Inflammatory macrophage treated with lipopolysaccharide for 4 hours (primary cell): ENCODE results near the gene OLFML2B.
"Not testable (repeated sequence)": the region's sequence is repeated elsewhere in the genome, so short reads cannot be mapped to it uniquely, and the experiment has no call there.

Experiments
- DNase-seq: peaks from one replicate; pipeline ENCODE4 v3.0.0-alpha.2; 2020

The OLFML2B gene

DNA sequence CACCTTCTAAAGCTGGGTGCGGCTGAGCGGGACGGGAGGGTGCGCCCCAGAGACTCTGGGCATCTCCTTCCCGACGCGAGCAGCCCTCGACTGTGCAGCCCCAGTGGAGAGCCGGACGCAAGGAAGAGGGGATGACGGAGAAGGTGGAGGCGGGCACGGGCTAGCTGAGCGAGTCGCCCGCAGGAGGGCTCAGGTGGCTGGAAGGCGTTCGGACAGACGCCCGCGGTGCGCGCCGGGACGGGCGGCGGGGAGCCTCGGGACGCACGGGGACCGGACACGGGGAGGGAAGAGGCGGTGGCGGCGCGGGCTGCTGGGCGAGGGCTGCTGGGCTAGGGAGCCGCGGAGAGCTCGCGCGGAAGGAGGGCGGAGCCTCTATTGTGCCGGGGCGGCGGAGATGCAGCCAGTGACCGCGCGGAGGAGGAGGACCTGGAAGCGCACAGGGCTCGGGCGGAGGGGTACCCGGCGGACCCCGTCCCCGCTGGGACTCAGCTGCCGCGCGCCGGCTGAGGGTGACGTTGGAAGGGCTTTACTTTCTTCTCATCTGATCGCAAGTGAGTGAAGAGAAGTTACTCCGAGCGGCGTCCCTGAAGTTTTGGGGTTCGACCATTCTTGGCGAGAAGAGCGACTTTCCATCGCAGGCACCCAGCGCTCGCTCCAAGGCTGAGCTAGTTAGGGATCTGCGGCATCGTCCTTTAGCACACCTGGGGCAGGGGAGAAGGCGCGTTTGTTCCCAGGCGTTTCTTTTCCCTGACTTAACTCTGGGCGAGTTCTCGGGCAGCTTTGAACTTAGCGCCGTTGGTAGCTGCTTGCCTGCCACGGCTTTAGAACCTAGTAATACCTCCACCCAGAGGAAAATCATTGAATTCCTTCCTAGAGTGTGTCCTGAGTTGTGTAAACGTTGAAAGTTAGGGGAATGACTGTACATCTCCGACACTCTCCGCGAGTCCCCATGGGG lies at the start of gene OLFML2B:
OLFML2B (minus strand) TSS at position 323 of the 955 bp plus-strand sequence. CDS start 439 bp downstream, outside the sequence.
- peak; percentile 53 for DNase-seq

DNA sequence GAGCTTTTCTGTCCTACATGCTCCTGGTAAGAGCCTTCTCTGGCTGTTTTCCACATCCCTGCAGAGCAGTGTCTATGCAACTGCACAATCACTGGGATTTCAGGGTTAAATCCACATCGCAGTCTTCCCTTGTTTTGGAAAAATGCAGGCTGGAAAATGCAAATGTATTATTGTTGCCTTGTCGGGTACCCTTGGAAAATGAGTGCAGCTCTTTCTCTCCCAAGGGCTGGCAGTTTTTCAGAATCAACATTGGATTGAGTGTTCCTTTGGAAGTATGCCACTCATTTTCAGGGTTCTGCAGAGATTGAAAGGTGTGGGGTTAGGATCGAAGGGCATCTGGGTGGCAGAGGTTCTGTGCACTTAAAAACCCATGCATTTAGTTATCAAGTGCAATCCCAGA lies 49.1 kb upstream of the OLFML2B start:
- DNase-seq, result no peak

DNA sequence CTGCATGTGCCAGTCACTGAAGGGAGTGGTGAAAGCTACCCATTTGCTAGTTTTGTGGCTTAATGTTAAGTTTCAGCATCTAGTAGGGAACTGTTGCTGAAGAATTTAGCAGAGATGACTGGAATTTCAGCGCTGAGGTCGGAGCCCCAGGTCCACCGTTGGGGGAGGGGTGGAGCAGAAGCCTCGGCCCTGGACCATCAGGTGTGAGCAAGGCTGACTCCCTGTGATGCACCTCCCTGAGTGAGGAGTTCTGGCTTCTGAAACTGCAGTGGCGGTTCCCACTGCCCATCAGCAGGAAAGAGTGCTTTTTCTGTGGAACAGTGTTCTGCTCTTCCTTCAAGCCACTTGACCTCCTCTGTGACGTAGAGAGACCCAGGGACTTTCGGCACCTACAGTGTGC lies 47.2 kb upstream of the OLFML2B start:
- no peak for DNase-seq

DNA sequence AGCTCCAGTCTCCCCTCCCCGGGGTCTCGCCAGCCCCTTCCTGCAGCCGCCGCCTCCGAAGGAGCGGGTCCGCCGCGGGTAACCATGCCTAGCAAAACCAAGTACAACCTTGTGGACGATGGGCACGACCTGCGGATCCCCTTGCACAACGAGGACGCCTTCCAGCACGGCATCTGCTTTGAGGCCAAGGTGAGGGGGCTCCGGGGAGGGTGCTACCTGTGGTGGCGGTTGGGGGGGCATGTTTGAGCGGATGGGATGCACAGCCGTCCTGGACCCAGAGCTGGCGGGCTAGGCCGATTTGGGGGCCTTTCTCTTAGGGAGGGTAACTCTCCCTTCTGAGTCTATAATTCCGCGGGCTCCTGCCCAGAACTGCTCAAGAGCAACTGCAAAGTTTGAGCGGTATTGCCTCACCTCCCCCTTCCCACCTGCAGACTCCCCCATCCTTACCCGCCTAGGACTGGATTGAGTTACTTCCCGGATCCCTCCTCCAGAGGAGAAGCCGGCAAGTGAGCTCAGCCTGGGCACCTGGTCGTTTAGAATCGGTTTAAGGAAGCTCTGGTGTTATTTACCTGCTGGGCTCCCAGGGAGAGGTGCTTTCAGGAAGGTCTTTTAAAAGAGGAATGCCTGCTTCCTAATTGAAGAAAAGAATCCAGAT lies 46.6 kb upstream of the OLFML2B start:
- no peak for DNase-seq

DNA sequence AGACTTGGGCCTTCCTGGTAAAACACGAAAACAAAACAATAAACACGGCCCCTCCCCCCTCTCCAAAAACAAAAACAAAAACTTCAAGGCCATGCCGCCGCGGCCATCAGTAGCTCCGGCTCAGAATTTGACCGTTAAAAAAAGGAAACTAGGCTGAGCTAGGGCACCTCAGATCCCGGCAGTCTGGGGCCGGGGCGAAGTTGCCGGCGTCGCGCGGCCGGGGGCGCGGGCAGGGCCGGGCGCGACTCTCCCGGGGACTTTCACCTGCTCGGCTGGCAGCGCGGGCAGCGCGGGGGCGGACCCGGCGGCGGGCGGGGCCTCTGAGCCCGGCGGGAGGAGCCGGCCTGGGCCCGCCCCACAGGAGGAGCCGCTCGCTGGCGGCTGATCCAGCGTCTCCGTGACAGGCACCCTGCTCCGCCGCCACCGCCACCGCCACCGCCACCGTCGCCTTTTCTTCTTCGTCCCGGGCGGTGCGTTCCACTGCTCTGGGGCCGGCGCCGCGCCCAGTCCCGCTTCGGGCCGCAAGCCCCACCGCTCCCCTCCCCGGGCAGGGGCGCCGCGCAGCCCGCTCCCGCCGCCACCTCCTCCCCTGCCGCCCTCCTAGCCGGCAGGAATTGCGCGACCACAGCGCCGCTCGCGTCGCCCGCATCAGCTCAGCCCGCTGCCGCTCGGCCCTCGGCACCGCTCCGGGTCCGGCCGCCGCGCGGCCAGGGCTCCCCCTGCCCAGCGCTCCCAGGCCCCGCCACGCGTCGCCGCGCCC lies 45.8 kb upstream of the OLFML2B start, which contains the start of gene NOS1AP:
NOS1AP (plus strand) TSS at position 358 of the 760 bp plus-strand sequence. CDS start 487 bp downstream, outside the sequence.
- DNase-seq, result peak; percentile 76

DNA sequence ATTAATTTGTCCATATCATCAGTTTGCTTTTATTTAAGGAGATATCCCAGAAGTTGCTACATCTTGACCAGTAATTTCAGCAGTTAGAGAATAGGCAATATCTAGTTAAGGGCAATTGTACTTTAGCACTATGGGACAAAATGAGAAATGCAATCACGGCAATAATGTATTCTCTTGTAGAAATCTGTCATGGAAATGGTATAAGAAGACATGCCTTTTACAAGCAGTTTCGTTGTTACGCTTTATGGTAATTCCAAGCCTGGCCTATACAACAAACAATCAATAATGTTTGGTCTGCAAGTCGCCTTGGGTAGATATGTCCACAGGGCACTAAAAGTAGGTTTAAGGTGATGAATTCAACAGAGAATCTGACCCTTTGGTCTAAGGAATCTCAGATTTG lies 44.6 kb upstream of the OLFML2B start:
- no peak for DNase-seq

DNA sequence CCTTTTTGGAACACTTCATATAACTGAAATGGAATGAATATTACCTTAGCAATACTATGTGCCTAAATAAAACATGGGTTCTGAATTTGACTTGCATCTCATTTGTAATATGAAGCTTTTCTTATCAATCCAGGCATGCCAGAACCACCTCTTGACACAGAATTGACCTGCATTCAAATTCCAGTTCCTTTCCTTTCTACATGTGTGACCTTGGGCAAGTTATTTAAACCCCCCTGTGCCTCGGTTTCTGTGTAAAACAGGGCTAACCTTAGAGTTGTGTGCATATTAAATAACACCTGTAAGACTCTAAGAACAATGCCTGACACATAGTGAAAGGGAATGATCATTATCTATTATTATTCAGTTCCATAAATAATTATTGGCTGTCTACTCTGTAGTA lies 43.8 kb upstream of the OLFML2B start:
- no peak for DNase-seq

DNA sequence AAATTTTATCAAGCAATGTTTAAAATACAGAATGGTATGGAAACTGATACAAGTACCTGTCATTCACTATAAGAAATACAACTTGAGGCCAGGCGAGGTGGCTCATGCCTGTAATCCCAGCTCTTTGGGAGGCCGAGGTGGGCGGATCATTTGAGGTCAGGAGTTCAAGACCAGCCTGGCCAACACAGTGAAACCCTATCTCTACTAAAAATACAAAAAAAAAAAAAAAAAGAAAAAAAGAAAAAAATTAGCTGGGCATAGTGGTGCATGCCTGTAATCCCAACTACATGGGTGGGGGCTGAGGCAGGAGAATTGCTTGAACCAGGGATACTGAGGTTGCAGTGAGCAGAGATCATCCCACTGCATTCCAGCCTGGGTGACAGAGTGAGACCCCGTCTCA lies 43.2 kb upstream of the OLFML2B start:
- DNase-seq, result not testable (repeated sequence)

DNA sequence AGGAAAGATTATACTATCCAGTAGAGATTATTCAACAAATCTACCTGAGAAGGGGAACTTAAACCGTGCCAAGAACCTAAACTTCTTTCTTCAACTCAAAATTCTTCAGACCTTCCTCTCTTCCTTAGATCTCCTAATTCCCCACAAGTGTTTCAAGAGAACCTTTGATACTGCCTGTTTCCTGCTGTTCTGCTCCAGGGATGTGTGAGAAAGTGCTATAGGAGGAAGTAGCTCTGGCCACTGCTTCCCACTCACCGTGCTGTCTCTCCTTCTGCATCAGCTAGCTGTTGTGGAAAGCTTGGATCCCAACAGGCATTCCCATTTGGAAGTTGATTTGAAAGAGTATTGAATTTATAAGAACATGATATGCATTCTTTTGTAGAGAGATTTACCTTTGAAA lies 41.3 kb upstream of the OLFML2B start:
- peak; percentile 37 for DNase-seq

DNA sequence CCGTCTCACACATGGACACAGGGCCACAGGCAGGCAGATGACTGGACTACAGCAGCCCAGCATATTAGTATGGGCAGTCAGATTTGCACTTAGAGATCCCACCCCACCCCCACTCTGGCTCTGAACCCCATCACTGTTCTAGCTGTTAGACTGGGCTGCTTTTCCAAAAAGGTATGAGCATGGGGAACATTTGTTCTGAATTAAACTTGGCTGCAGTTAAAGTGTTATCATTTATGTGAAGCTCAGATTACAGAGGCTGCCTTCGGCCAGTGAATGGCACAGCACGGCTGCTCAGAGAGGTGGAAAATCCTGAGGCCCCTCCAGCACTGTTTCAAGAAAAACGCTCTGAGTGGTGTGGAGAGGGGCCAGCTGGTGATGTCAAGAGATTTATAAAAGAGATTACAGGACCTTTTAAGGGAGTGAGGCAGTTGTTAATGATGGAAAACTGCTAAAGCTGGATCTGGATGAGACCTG lies 38.9 kb upstream of the OLFML2B start:
- no peak for DNase-seq

DNA sequence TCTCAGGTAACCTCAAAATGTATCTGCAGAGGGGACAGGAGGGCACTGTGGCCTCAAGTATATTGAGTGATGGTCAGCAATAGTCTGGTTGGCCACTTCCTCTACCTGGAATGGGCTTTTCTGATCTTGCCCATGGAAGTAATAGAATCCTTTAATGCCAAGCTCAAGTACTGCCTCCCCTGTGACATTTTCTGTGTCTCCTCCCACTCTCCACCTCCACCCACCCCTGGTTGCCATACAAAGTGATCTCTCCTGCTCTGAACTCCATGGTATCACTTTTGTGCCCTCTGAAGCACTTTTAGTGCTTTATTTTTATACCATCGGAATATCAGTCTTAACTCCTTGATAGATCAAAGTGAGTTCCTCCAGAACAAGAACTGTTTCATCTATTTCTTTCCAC lies 36.6 kb upstream of the OLFML2B start:
- no peak for DNase-seq

DNA sequence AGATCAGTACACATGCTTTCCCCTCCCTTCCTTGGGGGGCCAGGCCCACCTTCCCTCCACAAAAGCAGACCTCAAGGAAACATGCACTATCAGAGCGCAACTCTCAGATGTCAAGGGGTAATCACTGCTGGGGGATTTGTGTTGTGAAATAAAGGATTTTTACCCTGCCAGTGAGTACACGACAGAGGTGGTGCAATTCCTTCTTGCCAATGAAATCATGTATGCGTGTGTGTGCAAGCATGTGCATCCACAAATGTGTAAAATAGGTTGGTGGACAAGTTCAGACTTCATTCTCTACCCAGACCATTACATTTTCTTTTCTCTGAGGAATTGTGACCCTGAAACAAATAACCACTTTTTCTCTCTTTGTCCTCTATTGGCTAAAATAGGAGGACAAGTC lies 36.1 kb upstream of the OLFML2B start:
- no peak for DNase-seq

DNA sequence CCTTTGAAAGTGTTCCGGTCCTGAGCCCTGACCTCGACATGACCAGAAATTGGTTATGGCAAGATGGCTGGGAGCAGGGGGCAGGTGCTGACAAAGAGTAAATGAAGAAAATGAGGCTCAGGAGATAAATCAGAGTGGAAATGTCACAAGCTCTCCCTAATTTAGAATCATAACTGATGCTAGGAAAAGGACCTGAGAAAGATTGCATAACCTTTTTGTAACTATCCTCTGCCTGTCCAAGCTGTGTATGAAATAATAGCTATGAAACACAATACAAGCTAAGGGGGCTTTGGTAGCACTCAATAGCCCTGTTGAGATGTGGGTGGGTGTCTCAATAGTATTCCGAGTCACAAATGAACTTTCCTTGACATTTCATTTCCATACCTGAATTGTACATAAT lies 32.9 kb upstream of the OLFML2B start:
- no peak for DNase-seq

DNA sequence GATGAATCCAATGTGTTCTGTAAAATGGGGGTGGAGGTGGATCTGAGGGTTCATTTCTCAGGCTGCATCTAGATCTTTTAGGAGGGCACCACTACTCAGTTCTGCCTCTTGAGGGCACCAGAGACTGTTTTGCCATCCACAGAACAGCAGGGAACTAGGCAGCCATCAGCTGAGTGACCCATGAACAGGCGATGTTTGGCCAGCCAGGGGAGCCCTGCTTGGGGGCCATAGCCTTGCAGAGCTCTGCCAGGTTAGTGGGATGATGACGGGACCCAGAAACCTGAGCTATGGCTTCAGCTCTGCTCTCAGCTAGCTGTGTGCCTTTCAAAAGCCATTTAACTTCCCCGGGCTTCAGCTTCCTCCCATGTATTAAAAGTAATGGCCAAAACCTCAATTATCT lies 32.4 kb upstream of the OLFML2B start:
- peak; percentile 63 for DNase-seq

DNA sequence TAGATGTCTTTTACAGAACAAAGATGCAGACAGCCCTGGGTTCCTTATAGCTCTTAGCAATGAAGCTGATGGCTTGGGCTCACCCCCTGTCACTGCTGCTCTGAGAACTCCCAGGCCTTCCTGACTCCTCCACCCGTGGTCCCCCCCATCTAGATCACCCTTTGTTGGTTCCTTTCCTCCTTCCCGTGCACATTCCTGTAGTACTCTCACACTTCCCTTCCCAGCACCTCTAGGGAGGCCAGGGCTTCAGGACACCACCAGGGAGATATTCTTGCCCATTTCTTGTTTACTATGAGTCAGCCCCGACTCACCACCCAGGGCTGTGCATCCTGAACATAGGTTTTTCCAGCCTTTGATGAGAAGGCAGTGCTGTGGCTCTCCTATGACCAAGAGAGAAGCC lies 31.4 kb upstream of the OLFML2B start:
- DNase-seq, result no peak

DNA sequence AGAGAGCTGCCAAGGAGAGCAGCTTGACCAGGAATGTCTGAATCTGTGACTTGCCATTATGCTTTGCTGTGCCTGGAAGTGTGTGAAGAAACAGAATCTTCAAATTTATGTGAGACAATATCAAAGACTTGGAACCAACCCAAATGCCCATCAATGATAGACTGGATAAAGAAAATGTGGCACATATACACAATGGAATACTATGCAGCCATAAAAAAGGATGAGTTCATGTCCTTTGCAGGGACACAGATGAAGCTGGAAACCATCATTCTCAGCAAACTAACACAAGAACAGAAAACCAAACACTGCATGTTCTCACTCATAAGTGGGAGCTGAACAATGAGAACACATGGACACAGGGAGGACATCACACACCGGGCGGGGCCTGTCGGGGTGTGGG lies 30.3 kb upstream of the OLFML2B start:
- not testable (repeated sequence) for DNase-seq

DNA sequence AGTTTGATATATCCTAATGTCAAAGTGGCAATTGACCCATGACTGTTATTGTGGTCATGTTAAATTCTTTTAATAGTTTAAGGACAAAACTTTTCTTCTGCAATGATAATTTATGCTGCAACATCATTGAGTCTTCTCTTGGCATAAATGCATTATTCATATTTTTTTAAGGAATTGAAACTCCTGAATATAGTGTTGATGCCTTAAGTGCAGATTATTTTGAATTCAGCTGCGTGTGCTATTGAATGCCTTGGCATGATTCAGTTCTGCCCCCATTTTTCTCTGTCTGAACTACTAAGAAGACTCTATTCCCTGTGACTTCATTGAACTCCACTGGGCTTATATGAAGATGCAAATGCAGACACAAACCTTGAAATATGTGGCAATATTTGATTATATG lies 23.3 kb upstream of the OLFML2B start:
- no peak for DNase-seq

DNA sequence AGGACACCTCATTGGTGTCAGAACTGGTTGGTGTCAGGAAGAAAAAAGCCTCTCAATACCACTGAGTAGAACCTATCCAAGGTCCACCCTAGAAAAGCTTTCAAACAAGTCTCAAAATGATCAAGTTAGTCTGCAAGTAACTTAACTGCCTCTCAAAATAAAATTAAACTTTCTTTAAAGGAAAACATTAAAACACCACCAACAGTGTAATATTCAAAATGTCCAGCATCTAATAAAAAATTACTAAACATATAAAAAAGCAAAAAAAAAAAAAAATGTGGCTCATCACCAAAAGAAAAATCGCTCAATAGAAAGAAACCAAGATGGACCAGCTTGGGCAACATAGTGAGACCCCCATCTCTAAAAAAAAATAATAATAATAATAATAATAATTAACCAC lies 18.7 kb upstream of the OLFML2B start:
- no peak for DNase-seq

DNA sequence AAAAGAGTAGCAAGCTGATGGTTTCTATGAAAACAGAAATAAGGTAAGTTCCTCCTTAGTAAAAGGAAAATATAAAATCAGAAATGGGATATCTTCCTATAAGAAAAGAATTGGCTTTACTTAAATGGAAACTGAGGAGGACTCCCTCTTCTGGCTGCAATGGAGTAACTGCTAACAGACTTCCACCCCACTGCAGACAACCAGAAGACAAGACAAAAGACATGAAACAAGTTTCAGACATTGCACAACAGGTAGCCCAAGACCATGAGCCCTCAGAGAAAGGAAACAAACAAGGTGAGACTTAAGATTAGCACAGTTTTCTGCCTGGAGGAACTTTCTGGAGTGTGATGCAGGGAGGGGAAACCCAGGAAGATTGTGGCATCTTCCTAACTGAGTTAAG lies 17.0 kb upstream of the OLFML2B start:
- peak; percentile 11 for DNase-seq

DNA sequence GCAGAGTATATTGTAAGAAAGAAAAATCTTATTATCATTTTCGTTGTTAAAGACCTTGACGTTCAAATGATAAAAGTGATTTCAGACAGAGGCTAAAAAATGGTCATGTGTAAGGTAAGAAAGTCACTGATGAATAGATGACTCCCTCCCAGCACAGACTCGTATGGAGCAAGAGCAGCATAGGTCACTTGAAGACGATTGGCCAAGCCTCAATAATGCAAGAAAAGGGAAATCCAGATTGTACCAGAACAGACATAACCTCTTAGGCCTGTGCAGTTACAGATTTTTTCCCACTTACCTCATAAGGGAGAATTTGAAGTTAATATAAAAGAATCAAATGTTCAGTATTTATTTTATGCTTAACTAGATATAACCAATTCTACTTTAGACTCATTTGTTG lies 16.3 kb upstream of the OLFML2B start:
- DNase-seq, result peak; percentile 54

DNA sequence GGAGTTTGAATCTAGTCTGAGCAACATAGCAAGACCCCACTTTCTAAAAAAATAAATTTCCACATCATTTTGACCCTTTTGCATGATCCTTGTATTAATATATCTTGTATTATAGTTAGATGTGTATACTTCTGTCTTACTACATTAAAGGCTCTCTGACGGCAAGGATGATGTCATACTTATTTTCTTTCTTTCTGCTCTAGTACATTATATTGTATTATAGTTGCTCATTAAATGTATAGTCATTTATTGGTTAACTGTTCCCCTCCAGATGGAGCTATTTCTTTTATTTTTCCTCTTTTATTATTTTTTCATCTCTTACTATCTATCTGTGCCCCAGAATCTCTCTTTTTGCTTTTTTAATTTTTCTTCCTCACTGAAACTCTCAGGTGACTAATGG lies 15.0 kb upstream of the OLFML2B start:
- DNase-seq, result no peak

DNA sequence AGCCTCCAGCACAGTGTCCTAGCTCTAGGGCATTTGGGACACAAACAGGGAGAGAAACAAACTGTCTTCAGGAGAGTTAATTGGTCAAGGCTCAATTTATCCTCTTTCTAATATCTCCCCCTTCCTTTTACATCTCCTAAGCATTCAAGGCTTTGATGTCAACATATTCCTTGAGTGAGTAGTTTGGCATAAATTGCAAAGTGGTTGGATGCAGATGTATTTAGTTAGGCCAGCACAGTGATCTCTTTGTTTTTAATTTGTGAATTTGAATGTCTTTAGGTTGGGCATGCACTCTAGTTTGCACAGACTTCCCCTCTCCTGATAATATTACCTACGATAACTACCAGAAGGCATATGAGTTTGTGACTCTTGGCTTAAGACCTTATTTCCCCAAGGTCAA lies 12.5 kb upstream of the OLFML2B start:
- no peak for DNase-seq

DNA sequence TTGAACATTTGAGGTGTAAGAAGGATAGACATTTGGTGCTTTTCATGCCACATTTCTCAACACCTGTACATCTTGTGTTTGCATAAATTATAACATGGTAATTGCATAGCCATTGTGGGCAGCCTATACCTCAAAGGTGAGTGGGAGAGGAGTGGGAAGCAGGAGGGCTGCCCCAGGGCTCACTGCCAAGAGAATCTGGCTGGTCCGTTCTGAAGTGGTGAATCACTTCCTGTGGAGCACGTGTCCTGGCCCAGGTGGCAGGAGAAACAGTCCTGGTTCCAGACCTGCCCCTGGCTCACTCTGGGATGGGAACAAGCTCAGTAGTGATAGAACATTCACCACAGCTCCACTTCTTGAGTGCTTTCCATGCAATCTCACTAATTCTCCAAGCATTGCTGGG lies 11.6 kb upstream of the OLFML2B start:
- no peak for DNase-seq
